RWPE2 (cell line): ENCODE data around the gene PACSIN2.

Experiments used
- ATAC-seq: fragments of 200-7000 bp; cut with Tn5 transposase; 3 replicates; pipeline ENCODE4 v1.9.1; 2021; ENCODE audit warnings: low read depth
- DNase-seq: peaks from one replicate; pipeline ENCODE4 v3.0.0-alpha.2; 2020; ENCODE audit warnings: low spot score
- H3K27ac ChIP-seq: fragments of 450-650 bp; 2 replicates; pipeline ENCODE4 v1.5.1; 2017; ENCODE audit warnings: mild to moderate bottlenecking; ENCODE audit not compliant: poor library complexity, severe bottlenecking
- H3K27me3 ChIP-seq: fragments of 250-450 bp; sonication (Bioruptor Pico); 2 replicates; pipeline ENCODE4 v1.5.1; 2021; ENCODE audit warnings: mild to moderate bottlenecking, moderate library complexity; ENCODE audit not compliant: insufficient read depth, poor library complexity, severe bottlenecking
- H3K36me3 ChIP-seq: fragments of 250-450 bp; sonication (Bioruptor Pico); 2 replicates; pipeline ENCODE4 v1.5.1; 2020; ENCODE audit warnings: low read depth, mild to moderate bottlenecking, moderate library complexity
- H3K4me1 ChIP-seq: fragments of 250-450 bp; sonication (Bioruptor Pico); 2 replicates; pipeline ENCODE4 v1.5.1; 2021; ENCODE audit warnings: mild to moderate bottlenecking, moderate library complexity; ENCODE audit not compliant: insufficient read depth, poor library complexity, severe bottlenecking
- H3K4me3 ChIP-seq: fragments of 250-450 bp; sonication (Bioruptor Pico); 2 replicates; pipeline ENCODE4 v1.5.1; 2021; ENCODE audit warnings: mild to moderate bottlenecking, moderate library complexity; ENCODE audit not compliant: severe bottlenecking
- H3K9me3 ChIP-seq: fragments of 250-450 bp; sonication (Bioruptor Pico); 2 replicates; pipeline ENCODE4 v1.5.1; 2021; ENCODE audit warnings: mild to moderate bottlenecking, moderate library complexity; ENCODE audit not compliant: severe bottlenecking
- CTCF ChIP-seq: fragments of 450-650 bp; IDR thresholded peaks from one replicate; pipeline ENCODE4 v1.5.1; 2017; ENCODE audit warnings: mild to moderate bottlenecking, moderate library complexity; ENCODE audit not compliant: poor library complexity, severe bottlenecking

Gene PACSIN2

GRCh38 chr22:42891008-42891407 lies 123.9 kb downstream of the PACSIN2 start:
- ATAC-seq = no peak
- H3K27me3 ChIP-seq = no peaks in the 10 kb centered on the region
- no peak for TF ChIP-seq CTCF
- H3K27ac ChIP-seq = no peak overlapping the region
- H3K4me1 ChIP-seq = no peaks in the 10 kb centered on the region
- H3K4me3 ChIP-seq = no peak overlapping the region
- H3K9me3 ChIP-seq = no peaks in the 10 kb centered on the region
- H3K36me3 ChIP-seq = peaks cover 37% of the 10 kb centered on the region
- DNase-seq = no peak

GRCh38 chr22:42889304-42889703 lies 125.6 kb downstream of the PACSIN2 start:
- H3K27ac ChIP-seq = no peak overlapping the region
- DNase-seq = no peak
- no peak for TF ChIP-seq CTCF
- ATAC-seq = no peak
- H3K36me3 ChIP-seq = peaks cover 38% of the 10 kb centered on the region
- no peaks in the 10 kb centered on the region for H3K9me3 ChIP-seq
- no peaks in the 10 kb centered on the region for H3K4me1 ChIP-seq
- H3K27me3 ChIP-seq = no peaks in the 10 kb centered on the region
- no peak overlapping the region for H3K4me3 ChIP-seq

- H3K4me3 ChIP-seq = no peak overlapping the region
- no peak for DNase-seq
- peaks cover 52% of the 10 kb centered on the region for H3K36me3 ChIP-seq
- H3K9me3 ChIP-seq = no peaks in the 10 kb centered on the region
- H3K27ac ChIP-seq = no peak overlapping the region
- TF ChIP-seq CTCF = no peak
- no peaks in the 10 kb centered on the region for H3K27me3 ChIP-seq
- no peaks in the 10 kb centered on the region for H3K4me1 ChIP-seq
- ATAC-seq = no peak
These were observed 127.1 kb downstream of the PACSIN2 start for GRCh38 chr22:42887523-42888507.

- Histone ChIP-seq H3K27me3 (no peaks in the 10 kb centered on the region), H3K36me3 (peaks cover 54% of the 10 kb centered on the region), H3K4me3 (no peak overlapping the region), H3K27ac (no peak overlapping the region), H3K4me1 (no peaks in the 10 kb centered on the region), H3K9me3 (no peaks in the 10 kb centered on the region)
- no peak for DNase-seq
- ATAC-seq = no peak
- TF ChIP-seq CTCF = no peak
These were observed 127.8 kb downstream of the PACSIN2 start for GRCh38 chr22:42887120-42887519.

GRCh38 chr22:42885446-42885845 lies 129.5 kb downstream of the PACSIN2 start:
- Histone ChIP-seq H3K4me1 (no peaks in the 10 kb centered on the region), H3K4me3 (no peak overlapping the region), H3K27ac (no peak overlapping the region), H3K36me3 (peaks cover 59% of the 10 kb centered on the region), H3K9me3 (no peaks in the 10 kb centered on the region), H3K27me3 (no peaks in the 10 kb centered on the region)
- DNase-seq (no peak), ATAC-seq (peak; percentile 39; the same call in 2 of the 3 replicates)
- no peak for TF ChIP-seq CTCF
